GM12864 (cell line): ENCODE data around the gene PKN1.

Source experiments
- DNase-seq: peaks from one replicate; pipeline ENCODE4 v3.0.0-alpha.2; 2011; ENCODE audit warnings: low read depth
- H3K4me3 ChIP-seq: 2 replicates; pipeline ENCODE4 v1.5.1; 2011; ENCODE audit warnings: mild to moderate bottlenecking, low read depth, low read length, control low read depth
- TF ChIP-seq, protein P1 (sequence below): IDR thresholded peaks from 2 replicates; pipeline ENCODE4 v1.5.1; 2011; ENCODE audit warnings: low read depth, mild to moderate bottlenecking, moderate library complexity, low read length, control low read depth, inconsistent platforms; ENCODE audit errors: missing control alignments

PKN1 gene

DNA sequence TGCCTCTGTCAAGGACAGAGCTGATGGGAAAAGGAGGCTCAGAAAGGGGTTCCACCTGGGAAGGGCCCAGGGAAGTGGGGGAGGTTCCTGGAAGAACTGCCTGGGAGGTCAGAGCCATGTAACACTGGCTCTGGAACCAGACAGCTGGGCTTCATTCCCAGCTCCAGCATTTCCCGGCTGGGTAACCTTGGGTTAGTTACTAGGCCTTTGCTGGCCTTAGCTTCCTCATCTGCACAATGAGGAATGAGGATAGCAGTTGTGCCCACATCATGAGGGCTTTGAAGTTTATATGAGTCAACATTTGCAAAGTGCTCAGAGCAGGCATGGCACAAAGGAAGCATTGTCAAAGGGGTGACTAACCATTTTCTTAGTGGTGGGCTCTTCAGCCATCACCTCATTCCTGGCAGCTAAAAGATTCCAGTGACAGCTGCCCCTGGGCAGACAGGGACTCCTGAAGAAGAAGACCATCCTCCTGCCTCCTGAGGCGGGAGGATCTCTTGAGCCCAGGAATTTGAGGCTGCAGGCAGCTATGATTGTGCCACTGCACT is 86.8 kb downstream of the PKN1 start:
- TF ChIP-seq, protein P1, sequence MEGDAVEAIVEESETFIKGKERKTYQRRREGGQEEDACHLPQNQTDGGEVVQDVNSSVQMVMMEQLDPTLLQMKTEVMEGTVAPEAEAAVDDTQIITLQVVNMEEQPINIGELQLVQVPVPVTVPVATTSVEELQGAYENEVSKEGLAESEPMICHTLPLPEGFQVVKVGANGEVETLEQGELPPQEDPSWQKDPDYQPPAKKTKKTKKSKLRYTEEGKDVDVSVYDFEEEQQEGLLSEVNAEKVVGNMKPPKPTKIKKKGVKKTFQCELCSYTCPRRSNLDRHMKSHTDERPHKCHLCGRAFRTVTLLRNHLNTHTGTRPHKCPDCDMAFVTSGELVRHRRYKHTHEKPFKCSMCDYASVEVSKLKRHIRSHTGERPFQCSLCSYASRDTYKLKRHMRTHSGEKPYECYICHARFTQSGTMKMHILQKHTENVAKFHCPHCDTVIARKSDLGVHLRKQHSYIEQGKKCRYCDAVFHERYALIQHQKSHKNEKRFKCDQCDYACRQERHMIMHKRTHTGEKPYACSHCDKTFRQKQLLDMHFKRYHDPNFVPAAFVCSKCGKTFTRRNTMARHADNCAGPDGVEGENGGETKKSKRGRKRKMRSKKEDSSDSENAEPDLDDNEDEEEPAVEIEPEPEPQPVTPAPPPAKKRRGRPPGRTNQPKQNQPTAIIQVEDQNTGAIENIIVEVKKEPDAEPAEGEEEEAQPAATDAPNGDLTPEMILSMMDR = no peak
- H3K4me3 ChIP-seq = no peak overlapping the region
- no peak for DNase-seq

DNA sequence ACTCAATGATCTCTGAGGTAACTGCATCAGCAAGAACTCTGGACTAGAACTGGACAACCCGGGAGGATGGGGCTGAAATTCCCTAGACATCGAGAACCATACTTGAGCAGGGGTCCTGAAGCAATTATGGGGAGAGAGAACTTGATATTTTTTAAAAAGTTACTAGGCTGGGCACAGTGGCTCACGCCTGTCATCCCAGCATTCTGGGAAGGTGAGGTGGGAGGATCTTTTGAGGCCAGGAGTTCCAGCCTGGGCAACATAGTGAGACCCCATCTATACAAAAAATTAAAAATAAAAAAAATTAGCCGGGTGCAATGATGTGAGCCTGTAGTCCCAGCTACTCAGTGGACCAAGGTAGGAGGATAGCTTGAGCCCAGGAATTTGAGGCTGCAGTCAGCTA is 87.4 kb downstream of the PKN1 start:
- TF ChIP-seq, protein P1 = no peak
- DNase-seq = no peak
- no peak overlapping the region for H3K4me3 ChIP-seq
